ENCODE data around the gene SLC6A8. TPM values are rescaled to one million over a fixed set of nuclear protein-coding genes. Genes with fewer than 3 reads are reported as not detected.
"Not testable (repeated sequence)": the region's sequence is repeated elsewhere in the genome, so short reads cannot be mapped to it uniquely, and the experiment has no call there.

The SLC6A8 gene
- polyA plus RNA-seq, 2 of the 4 experiments (the other 2 are of a cell fraction): 2.0 to 6.1 TPM

DNA sequence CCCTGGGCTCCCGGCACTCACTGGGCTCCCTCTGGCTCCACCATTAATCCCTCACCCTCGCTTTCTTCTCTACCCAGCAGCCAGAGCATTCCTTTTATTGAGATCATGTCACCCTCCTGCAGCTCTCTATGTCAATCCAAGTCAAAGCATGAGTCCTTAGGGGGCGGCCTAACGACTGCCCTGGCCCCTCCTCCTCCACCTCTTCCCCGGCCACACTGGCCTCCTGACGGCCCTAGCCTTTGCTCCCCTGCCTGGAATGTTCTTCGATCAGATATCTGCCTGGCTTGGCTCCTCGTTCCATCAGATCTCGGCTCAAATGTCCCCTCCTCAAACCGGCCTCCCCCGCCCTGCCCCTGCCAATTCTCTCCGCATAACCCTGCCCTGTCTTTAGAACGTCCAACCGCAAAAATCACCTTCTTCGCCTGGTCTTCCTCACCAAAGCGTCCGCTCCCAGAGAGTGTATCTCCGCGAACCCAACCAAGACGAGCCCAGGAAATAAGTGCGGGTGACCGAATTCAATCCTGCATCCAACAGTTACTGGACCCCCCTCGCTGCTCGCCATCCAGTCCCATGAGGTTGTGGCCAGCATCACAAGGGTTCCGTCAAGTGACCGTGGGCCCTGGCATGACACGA is 13.4 kb upstream of the SLC6A8 start:
- FAIRE-seq (no peak), DNase-seq (ENCODE audit: low read depth in 1 of 2, low spot score in 1 of 2) (no peak), ATAC-seq (no peak)
- TF ChIP-seq, protein P1, sequence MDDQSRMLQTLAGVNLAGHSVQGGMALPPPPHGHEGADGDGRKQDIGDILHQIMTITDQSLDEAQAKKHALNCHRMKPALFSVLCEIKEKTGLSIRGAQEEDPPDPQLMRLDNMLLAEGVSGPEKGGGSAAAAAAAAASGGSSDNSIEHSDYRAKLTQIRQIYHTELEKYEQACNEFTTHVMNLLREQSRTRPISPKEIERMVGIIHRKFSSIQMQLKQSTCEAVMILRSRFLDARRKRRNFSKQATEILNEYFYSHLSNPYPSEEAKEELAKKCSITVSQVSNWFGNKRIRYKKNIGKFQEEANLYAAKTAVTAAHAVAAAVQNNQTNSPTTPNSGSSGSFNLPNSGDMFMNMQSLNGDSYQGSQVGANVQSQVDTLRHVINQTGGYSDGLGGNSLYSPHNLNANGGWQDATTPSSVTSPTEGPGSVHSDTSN (IDR thresholded peaks at IDR 0.05): no peak
- TF ChIP-seq EP300 (IDR thresholded peaks at IDR 0.05) (no peak), FOSB (CRISPR knock-in tag; IDR thresholded peaks at IDR 0.05) (no peak), SREBF2 (IDR thresholded peaks at IDR 0.05) (no peak), ZSCAN20 (CRISPR knock-in tag; IDR thresholded peaks at IDR 0.05) (no peak), NR3C1 (IDR thresholded peaks at IDR 0.05) (no peak)
- CTCF ChIA-PET: interaction anchor here (0.8 to 1.4 kb wide), 3 partner anchors 12 to 165 kb away, joined by 3 read pairs; no protein-coding TSS in a partner anchor
- WGBS (ENCODE audit: missing lambda C conversion rate): 81% methylated on average over 27 of the region's 27 CpGs
- no peaks in the 10 kb centered on the region for H3K9me3 ChIP-seq
- H3K4me1 ChIP-seq: no peaks in the 10 kb centered on the region
- no peak overlapping the region for H3K4me2 ChIP-seq
- H3K4me3 ChIP-seq: no peak overlapping the region
- H3K27ac ChIP-seq: no peak overlapping the region
- POLR2A ChIA-PET: no interaction called here

GRCh38 chrX:153681175-153681574 is 6.6 kb upstream of the SLC6A8 start:
- DNase-seq (ENCODE audit: low read depth in 1 of 2, low spot score in 1 of 2) (no peak), FAIRE-seq (no peak), ATAC-seq (no peak)
- Histone ChIP-seq H3K27ac (no peak overlapping the region), H3K9me3 (no peaks in the 10 kb centered on the region), H3K4me2 (no peak overlapping the region), H3K4me1 (no peaks in the 10 kb centered on the region), H3K4me3 (no peak overlapping the region)
- WGBS (ENCODE audit: missing lambda C conversion rate): 60% methylated on average over 8 of the region's 12 CpGs
- no peak for TF ChIP-seq EHF (CRISPR knock-in tag; IDR thresholded peaks at IDR 0.05)
- no peak for TF ChIP-seq FOSB (CRISPR knock-in tag; IDR thresholded peaks at IDR 0.05)
- no peak for TF ChIP-seq NR3C1 (IDR thresholded peaks at IDR 0.05)
- no peak for TF ChIP-seq CEBPB (IDR thresholded peaks at IDR 0.05)
- TF ChIP-seq, protein P2, sequence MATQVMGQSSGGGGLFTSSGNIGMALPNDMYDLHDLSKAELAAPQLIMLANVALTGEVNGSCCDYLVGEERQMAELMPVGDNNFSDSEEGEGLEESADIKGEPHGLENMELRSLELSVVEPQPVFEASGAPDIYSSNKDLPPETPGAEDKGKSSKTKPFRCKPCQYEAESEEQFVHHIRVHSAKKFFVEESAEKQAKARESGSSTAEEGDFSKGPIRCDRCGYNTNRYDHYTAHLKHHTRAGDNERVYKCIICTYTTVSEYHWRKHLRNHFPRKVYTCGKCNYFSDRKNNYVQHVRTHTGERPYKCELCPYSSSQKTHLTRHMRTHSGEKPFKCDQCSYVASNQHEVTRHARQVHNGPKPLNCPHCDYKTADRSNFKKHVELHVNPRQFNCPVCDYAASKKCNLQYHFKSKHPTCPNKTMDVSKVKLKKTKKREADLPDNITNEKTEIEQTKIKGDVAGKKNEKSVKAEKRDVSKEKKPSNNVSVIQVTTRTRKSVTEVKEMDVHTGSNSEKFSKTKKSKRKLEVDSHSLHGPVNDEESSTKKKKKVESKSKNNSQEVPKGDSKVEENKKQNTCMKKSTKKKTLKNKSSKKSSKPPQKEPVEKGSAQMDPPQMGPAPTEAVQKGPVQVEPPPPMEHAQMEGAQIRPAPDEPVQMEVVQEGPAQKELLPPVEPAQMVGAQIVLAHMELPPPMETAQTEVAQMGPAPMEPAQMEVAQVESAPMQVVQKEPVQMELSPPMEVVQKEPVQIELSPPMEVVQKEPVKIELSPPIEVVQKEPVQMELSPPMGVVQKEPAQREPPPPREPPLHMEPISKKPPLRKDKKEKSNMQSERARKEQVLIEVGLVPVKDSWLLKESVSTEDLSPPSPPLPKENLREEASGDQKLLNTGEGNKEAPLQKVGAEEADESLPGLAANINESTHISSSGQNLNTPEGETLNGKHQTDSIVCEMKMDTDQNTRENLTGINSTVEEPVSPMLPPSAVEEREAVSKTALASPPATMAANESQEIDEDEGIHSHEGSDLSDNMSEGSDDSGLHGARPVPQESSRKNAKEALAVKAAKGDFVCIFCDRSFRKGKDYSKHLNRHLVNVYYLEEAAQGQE (IDR thresholded peaks at IDR 0.05): no peak
- no peak for TF ChIP-seq BCL3 (IDR thresholded peaks at IDR 0.05)
- CTCF ChIA-PET: interaction anchor here (0.7 to 1.3 kb wide), 3 partner anchors 18 to 126 kb away, joined by 3 to 4 read pairs (median 3); no protein-coding TSS in a partner anchor
- POLR2A ChIA-PET: no interaction called here

DNA sequence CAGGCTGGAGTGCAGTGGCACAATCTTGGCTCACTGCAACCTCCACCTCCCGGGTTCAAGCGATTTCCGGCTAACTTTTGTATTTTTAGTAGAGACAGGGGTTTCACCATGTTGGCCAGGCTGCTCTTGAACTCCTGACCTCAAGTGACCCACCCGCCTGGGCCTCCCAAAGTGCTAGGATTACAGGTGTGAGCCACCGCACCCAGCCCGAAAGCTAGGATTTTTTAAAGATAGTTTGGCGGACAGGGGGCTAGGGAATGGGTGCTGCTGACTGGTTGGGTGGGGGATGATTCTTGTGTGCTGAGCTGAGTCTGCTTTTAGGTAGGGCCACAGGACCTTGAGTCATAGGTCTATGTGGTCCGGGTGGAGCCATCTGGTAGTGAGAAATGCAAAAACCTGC is 4.2 kb upstream of the SLC6A8 start:
- DNase-seq (ENCODE audit: low read depth in 1 of 2, low spot score in 1 of 2); POLR2A ChIA-PET; H3K4me2 ChIP-seq; H3K9me3 ChIP-seq; H3K4me3 ChIP-seq; FAIRE-seq; H3K27ac ChIP-seq; ATAC-seq; H3K4me1 ChIP-seq: not testable (repeated sequence)
- 80% methylated on average over 7 of the region's 8 CpGs for WGBS (ENCODE audit: missing lambda C conversion rate)
- CTCF ChIA-PET: interaction anchor here (0.9 to 3.5 kb wide), 5 partner anchors 15 to 74 kb away, joined by 3 to 32 read pairs (median 4); no protein-coding TSS in a partner anchor

- DNase-seq (ENCODE audit: low read depth in 1 of 2, low spot score in 1 of 2) (no peak), FAIRE-seq (no peak), ATAC-seq (no peak)
- CTCF ChIA-PET: interaction anchor here (0.9 to 3.5 kb wide), 5 partner anchors 16 to 75 kb away, joined by 3 to 32 read pairs (median 4); no protein-coding TSS in a partner anchor
- H3K4me3 ChIP-seq: no peak overlapping the region
- H3K4me1 ChIP-seq: peaks cover 13% of the 10 kb centered on the region
- 71% methylated on average over 9 of the region's 21 CpGs for WGBS (ENCODE audit: missing lambda C conversion rate)
- no peak overlapping the region for H3K27ac ChIP-seq
- TF ChIP-seq BHLHE40 (IDR thresholded peaks at IDR 0.05; ENCODE audit: low read depth, low read length) (no peak), EHMT2 (IDR thresholded peaks at IDR 0.05; ENCODE audit: low read depth) (no peak), FOXS1 (CRISPR knock-in tag; IDR thresholded peaks at IDR 0.05) (no peak), HDAC2 (IDR thresholded peaks at IDR 0.05) (no peak), PHF8 (IDR thresholded peaks at IDR 0.05; ENCODE audit: borderline replicate concordance, low read depth) (no peak), HOXB13 (CRISPR knock-in tag; IDR thresholded peaks at IDR 0.05; ENCODE audit: low read depth) (no peak), HOXB5 (CRISPR knock-in tag; IDR thresholded peaks at IDR 0.05) (no peak), USF2 (IDR thresholded peaks at IDR 0.05) (no peak)
- TF ChIP-seq, protein P3, sequence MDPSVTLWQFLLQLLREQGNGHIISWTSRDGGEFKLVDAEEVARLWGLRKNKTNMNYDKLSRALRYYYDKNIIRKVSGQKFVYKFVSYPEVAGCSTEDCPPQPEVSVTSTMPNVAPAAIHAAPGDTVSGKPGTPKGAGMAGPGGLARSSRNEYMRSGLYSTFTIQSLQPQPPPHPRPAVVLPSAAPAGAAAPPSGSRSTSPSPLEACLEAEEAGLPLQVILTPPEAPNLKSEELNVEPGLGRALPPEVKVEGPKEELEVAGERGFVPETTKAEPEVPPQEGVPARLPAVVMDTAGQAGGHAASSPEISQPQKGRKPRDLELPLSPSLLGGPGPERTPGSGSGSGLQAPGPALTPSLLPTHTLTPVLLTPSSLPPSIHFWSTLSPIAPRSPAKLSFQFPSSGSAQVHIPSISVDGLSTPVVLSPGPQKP (IDR thresholded peaks at IDR 0.05; ENCODE audit: low read depth, low read length): no peak
- no peaks in the 10 kb centered on the region for H3K9me3 ChIP-seq
- POLR2A ChIA-PET: no interaction called here
- H3K4me2 ChIP-seq: no peak overlapping the region
Measured at GRCh38 chrX:153684467-153685155, 3.1 kb upstream of the SLC6A8 start.

Data from A549 (cell line).